Thyroid gland (tissue), 4 donors: ENCODE data around the gene S100A7A. TPM values are rescaled to one million over a fixed set of nuclear protein-coding genes. Genes with fewer than 3 reads are reported as not detected.

Source experiments
- DNase-seq, 2 donors: peaks; one replicate each; pipeline ENCODE4 v3.0.0-alpha.2; 2019
- H3K27ac ChIP-seq, 3 donors: fragments of 200-600 bp; sonication (generic); 1 replicate in 2 of 3; 2 replicates in 1 of 3; pipeline ENCODE4 v1.5.1; 2016 to 2019; ENCODE audit warnings: mild to moderate bottlenecking in 1 of 3, moderate library complexity in 1 of 3
- H3K27me3 ChIP-seq: fragments of 200-600 bp; sonication (generic); one replicate; pipeline ENCODE4 v1.5.1; 2019
- H3K36me3 ChIP-seq, 2 donors: fragments of 200-600 bp; sonication (generic); one replicate each; pipeline ENCODE4 v1.5.1; 2016 to 2019
- H3K4me1 ChIP-seq, 2 donors: fragments of 200-600 bp; sonication (generic); one replicate each; pipeline ENCODE4 v1.5.1; 2017 to 2019
- H3K4me3 ChIP-seq, 3 donors: fragments of 200-600 bp; sonication (generic); replicated peaks in 1 of 3; 1 replicate in 2 of 3; 2 replicates in 1 of 3; pipeline ENCODE4 v1.5.1; 2016; ENCODE audit warnings: mild to moderate bottlenecking in 1 of 3
- H3K9me3 ChIP-seq: fragments of 200-600 bp; sonication (generic); one replicate; pipeline ENCODE4 v1.5.1; 2017
- POLR2A ChIP-seq, 2 donors: fragments of 450-650 bp; IDR thresholded peaks; one replicate each; pipeline ENCODE4 v1.6.1; 2017; ENCODE audit warnings: antibody characterized with exemption in 2 of 2, mild to moderate bottlenecking in 2 of 2, moderate library complexity in 1 of 2
- WGBS, 2 donors: methylation state at CpG; one replicate each; pipeline ENCODE4 v1.1.5; 2017; 5-methylcytosine and 5-hydroxymethylcytosine counted together
- intact Hi-C: fragments of 100-400 bp; cut with DNase I; formaldehyde crosslinking; loops from one replicate; pipeline ENCODE4 v1.15.1; 2023
- total RNA-seq, 4 donors: library from RNA; depleted of rRNA; stranded (reverse); fragments of >200 nt; gene quantifications; one replicate each; pipeline ENCODE4 v1.2.3, GENCODE V29; 2016
- TF ChIP-seq, protein P1 (sequence below), 6 experiments: fragments of 200-600 bp in 3 of 6; fragments of 450-650 bp in 3 of 6; sonication (generic) in 3 of 6; IDR thresholded peaks; one replicate each; pipeline ENCODE4 v1.5.1; 2016 to 2019; ENCODE audit warnings: antibody characterized with exemption in 6 of 6, mild to moderate bottlenecking in 2 of 6, inconsistent platforms in 1 of 6, moderate library complexity in 1 of 6

Gene S100A7A
- total RNA-seq, 4 donors from 2014 or later, result not detected

- no peak for DNase-seq
- H3K4me3 ChIP-seq, result no peak overlapping the region
- H3K27me3 ChIP-seq, result no peaks in the 10 kb centered on the region
- H3K4me1 ChIP-seq, result no peaks in the 10 kb centered on the region
- TF ChIP-seq, protein P1, sequence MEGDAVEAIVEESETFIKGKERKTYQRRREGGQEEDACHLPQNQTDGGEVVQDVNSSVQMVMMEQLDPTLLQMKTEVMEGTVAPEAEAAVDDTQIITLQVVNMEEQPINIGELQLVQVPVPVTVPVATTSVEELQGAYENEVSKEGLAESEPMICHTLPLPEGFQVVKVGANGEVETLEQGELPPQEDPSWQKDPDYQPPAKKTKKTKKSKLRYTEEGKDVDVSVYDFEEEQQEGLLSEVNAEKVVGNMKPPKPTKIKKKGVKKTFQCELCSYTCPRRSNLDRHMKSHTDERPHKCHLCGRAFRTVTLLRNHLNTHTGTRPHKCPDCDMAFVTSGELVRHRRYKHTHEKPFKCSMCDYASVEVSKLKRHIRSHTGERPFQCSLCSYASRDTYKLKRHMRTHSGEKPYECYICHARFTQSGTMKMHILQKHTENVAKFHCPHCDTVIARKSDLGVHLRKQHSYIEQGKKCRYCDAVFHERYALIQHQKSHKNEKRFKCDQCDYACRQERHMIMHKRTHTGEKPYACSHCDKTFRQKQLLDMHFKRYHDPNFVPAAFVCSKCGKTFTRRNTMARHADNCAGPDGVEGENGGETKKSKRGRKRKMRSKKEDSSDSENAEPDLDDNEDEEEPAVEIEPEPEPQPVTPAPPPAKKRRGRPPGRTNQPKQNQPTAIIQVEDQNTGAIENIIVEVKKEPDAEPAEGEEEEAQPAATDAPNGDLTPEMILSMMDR (IDR thresholded peaks at IDR 0.05), result no peak
- no peak for TF ChIP-seq POLR2A (IDR thresholded peaks at IDR 0.05)
- intact Hi-C loops, result no loop called here
- no peak overlapping the region for H3K27ac ChIP-seq
- 78 to 82% methylated on average over 16 to 17 of the region's 17 CpGs for WGBS, 2 donors
- H3K36me3 ChIP-seq, result no peaks in the 10 kb centered on the region
- no peaks in the 10 kb centered on the region for H3K9me3 ChIP-seq
Observed at GRCh38 chr1:153389973-153390879, 26.1 kb upstream of the S100A7A start.

DNA sequence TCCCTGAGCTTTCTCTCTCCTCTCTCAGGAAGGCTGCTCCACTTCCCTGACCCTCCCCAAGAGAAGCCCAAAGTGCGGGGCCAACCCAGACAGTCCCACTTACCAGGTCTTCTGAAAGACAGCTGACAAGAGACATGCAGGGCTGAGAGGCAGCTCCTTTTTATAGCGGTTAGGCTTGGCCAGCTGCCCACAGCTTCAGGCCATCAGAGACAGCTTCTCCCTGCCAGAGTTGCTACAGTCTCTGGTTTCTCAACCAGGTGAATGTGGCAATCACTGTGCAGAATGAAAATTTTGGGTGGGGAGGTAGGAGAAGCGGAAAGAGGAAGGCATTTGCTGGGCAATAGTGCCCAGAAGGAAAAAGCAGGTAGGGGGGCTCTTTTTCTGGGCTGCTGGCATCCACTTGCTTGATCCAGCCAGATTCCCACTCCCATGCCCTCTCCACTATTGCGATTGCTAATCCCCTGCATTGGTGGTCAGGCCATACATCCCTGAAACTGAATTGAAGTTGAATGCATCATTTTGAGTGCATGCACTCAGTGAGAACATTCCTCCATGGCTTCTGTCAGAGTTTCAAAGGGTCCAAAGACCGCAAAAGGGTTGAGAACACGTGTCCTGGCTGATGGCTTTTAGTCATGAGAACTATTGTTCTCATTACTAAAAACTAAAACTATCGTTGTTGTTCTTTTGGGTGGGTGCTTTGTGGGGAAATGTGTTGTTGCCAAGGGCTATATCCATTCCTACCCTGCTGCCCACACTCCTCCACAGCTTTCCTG, 25.2 kb upstream of the S100A7A start, which contains the start of gene S100A8:
Gene S100A8 (minus strand): TSS at position 136 of the 773 bp plus-strand sequence. CDS start 538 bp downstream, outside the sequence.
- WGBS, 2 donors, result 68 to 77% methylated on average over 7 of the region's 7 CpGs
- Histone ChIP-seq H3K27me3 (no peaks in the 10 kb centered on the region), H3K36me3 (no peaks in the 10 kb centered on the region), H3K27ac (no peak within 1 kb of the TSS), H3K4me3 (no peak within 1 kb of the TSS), H3K4me1 (no peaks in the 10 kb centered on the region), H3K9me3 (no peaks in the 10 kb centered on the region)
- intact Hi-C loops, result no loop called here
- DNase-seq, result peak; percentile 11 to 20
- no peak for TF ChIP-seq POLR2A (IDR thresholded peaks at IDR 0.05)
- TF ChIP-seq, protein P1 (IDR thresholded peaks at IDR 0.05), result no peak

DNA sequence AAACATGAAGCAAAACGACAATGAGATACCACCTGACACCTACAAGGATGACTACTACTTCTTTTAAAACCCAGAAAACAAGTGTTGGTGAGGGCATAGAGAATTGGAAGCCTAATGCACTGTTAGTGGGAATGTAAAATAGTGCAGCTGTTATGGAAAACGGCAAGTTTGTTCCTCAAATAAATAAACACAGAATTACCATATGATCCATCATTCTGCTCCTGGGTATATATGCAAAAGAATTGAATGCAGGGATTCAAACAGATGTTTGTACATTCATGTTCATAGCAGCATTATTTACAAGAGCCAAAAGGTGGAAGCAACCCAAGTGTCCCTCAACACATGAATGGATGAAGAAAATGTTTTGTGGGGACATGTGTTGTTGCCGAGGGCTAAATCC, 24.1 kb upstream of the S100A7A start:
- Histone ChIP-seq H3K4me3 (no peak overlapping the region), H3K27me3 (no peaks in the 10 kb centered on the region), H3K4me1 (no peaks in the 10 kb centered on the region), H3K36me3 (no peaks in the 10 kb centered on the region), H3K9me3 (no peaks in the 10 kb centered on the region), H3K27ac (no peak overlapping the region)
- intact Hi-C loops, result no loop called here
- TF ChIP-seq, protein P1 (IDR thresholded peaks at IDR 0.05), result no peak
- no peak for TF ChIP-seq POLR2A (IDR thresholded peaks at IDR 0.05)
- WGBS, 2 donors, result 71 to 73% methylated on average over 3 of the region's 3 CpGs
- DNase-seq, result no peak

- 76 to 86% methylated on average over 3 of the region's 3 CpGs for WGBS, 2 donors
- Histone ChIP-seq H3K9me3 (no peaks in the 10 kb centered on the region), H3K27me3 (no peaks in the 10 kb centered on the region), H3K4me3 (no peak overlapping the region), H3K27ac (no peak overlapping the region), H3K36me3 (no peaks in the 10 kb centered on the region), H3K4me1 (no peaks in the 10 kb centered on the region)
- TF ChIP-seq, protein P1 (IDR thresholded peaks at IDR 0.05), result no peak
- no peak for TF ChIP-seq POLR2A (IDR thresholded peaks at IDR 0.05)
- no peak for DNase-seq
- intact Hi-C loops, result no loop called here
Observed at GRCh38 chr1:153392822-153393221, 23.5 kb upstream of the S100A7A start.
